GM21737 (cell line): Measurements from ENCODE around the gene DAPL1.
"Not testable (repeated sequence)": the region's sequence is repeated elsewhere in the genome, so short reads cannot be mapped to it uniquely, and the experiment has no call there.

Experiments used
- ATAC-seq: cut with Tn5 transposase; IDR thresholded peaks from one replicate; pipeline ENCODE4 v1.9.1; 2021; ENCODE audit warnings: mild to moderate bottlenecking, moderate library complexity; ENCODE audit not compliant: unreplicated experiment

Gene DAPL1

GRCh38 chr2:158817588-158817987 lies 22.5 kb downstream of the DAPL1 start:
- ATAC-seq, result no peak

- no peak for ATAC-seq
These were observed 23.4 kb downstream of the DAPL1 start for GRCh38 chr2:158818511-158818910.

- ATAC-seq, result no peak
These were observed 27.1 kb downstream of the DAPL1 start for GRCh38 chr2:158822193-158822592.

- no peak for ATAC-seq
These were observed 28.5 kb downstream of the DAPL1 start for GRCh38 chr2:158823486-158824237.

GRCh38 chr2:158825021-158825420 lies 29.9 kb downstream of the DAPL1 start:
- no peak for ATAC-seq

GRCh38 chr2:158826965-158827364 lies 31.8 kb downstream of the DAPL1 start:
- no peak for ATAC-seq

GRCh38 chr2:158828378-158829164 lies 33.5 kb downstream of the DAPL1 start:
- ATAC-seq, result no peak

- ATAC-seq, result no peak
These were observed 34.0 kb downstream of the DAPL1 start for GRCh38 chr2:158829167-158829566.

- ATAC-seq, result no peak
These were observed 35.1 kb downstream of the DAPL1 start for GRCh38 chr2:158830201-158830600.

GRCh38 chr2:158835431-158835830 lies 40.3 kb downstream of the DAPL1 start:
- no peak for ATAC-seq

GRCh38 chr2:158837645-158838044 lies 42.5 kb downstream of the DAPL1 start:
- no peak for ATAC-seq

GRCh38 chr2:158841850-158842249 lies 46.7 kb downstream of the DAPL1 start:
- no peak for ATAC-seq

- no peak for ATAC-seq
These were observed 50.3 kb downstream of the DAPL1 start for GRCh38 chr2:158845444-158845843.

- ATAC-seq, result no peak
These were observed 50.7 kb downstream of the DAPL1 start for GRCh38 chr2:158845859-158846258.

- ATAC-seq, result not testable (repeated sequence)
These were observed 52.4 kb downstream of the DAPL1 start for GRCh38 chr2:158847526-158847925.

- ATAC-seq, result not testable (repeated sequence)
These were observed 53.2 kb downstream of the DAPL1 start for GRCh38 chr2:158848031-158848970.

GRCh38 chr2:158860179-158860578 lies 65.1 kb downstream of the DAPL1 start:
- not testable (repeated sequence) for ATAC-seq

GRCh38 chr2:158861626-158862025 lies 66.5 kb downstream of the DAPL1 start:
- not testable (repeated sequence) for ATAC-seq

- not testable (repeated sequence) for ATAC-seq
These were observed 70.4 kb downstream of the DAPL1 start for GRCh38 chr2:158865469-158865868.
